Sciatic nerve (tissue), 2 donors: Measurements from ENCODE around the gene DBP. TPM values are rescaled to one million over a fixed set of nuclear protein-coding genes. Genes with fewer than 3 reads are reported as not detected.
"Not testable (repeated sequence)": the region's sequence is repeated elsewhere in the genome, so short reads cannot be mapped to it uniquely, and the experiment has no call there.

Source experiments
- ATAC-seq: fragments of 200-7000 bp; cut with Tn5 transposase; one replicate; pipeline ENCODE4 v1.9.1; 2020; ENCODE audit warnings: mild to moderate bottlenecking, moderate library complexity
- DNase-seq: peaks from one replicate; pipeline ENCODE4 v3.0.0-alpha.2; 2020; ENCODE audit warnings: low spot score
- intact Hi-C: fragments of 100-400 bp; cut with DNase I; formaldehyde crosslinking; loops from one replicate; pipeline ENCODE4 v1.14.2; 2022
- total RNA-seq: library from RNA; stranded (reverse); fragmentation: NEBNext Ultra II Directional; extraction: Animal tissue kit (Norgen Biotek cat#: 25700); gene quantifications from one replicate; pipeline ENCODE4 v1.2.1, GENCODE V29; 2021
- donor health status: DM: no; HTN: no; CAD: no.
- donor health status: DM: no; HTN: no; CAD: no.

DBP gene, protein sequence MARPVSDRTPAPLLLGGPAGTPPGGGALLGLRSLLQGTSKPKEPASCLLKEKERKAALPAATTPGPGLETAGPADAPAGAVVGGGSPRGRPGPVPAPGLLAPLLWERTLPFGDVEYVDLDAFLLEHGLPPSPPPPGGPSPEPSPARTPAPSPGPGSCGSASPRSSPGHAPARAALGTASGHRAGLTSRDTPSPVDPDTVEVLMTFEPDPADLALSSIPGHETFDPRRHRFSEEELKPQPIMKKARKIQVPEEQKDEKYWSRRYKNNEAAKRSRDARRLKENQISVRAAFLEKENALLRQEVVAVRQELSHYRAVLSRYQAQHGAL
- total RNA-seq = 13.7 TPM

GRCh38 chr19:48636859-48637448 is at the start of gene DBP:
Gene DBP, minus strand, starts transcription at chr19:48637379. Its CDS starts 385 bp downstream, at chr19:48636994.
- peak; percentile 83 for DNase-seq
- peak; percentile 3 for ATAC-seq
- intact Hi-C loops = no loop called here

- ATAC-seq, intact Hi-C loops, DNase-seq: not testable (repeated sequence)
Observed at GRCh38 chr19:48686637-48687036, 49.5 kb upstream of the DBP start.

- ATAC-seq = no peak
- no peak for DNase-seq
- intact Hi-C loops = no loop called here
Observed at GRCh38 chr19:48686088-48686487, 48.9 kb upstream of the DBP start.

GRCh38 chr19:48685583-48685982 is 48.4 kb upstream of the DBP start:
- no peak for DNase-seq
- intact Hi-C loops = no loop called here
- ATAC-seq = no peak

- intact Hi-C loops = no loop called here
- peak; percentile 80 for DNase-seq
- peak; percentile 83 for ATAC-seq
Observed at GRCh38 chr19:48683349-48683748, 46.2 kb upstream of the DBP start.

DNA sequence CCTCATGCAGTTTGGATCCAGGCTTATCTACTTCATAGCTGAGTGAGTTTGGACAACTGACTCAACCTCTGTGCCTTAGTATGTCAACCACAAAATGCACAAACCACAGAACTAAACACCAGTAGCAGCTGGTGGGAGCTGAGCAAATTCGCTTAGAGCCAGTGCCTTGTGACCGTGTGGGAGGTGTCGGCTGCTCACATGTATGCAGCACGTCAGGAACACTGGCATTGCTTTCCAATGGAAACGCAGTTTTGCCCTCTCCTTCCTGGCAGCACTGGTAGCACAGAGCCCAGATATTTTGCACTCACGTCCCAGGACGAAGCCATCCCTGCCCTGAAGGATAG is 43.9 kb upstream of the DBP start:
- intact Hi-C loops = no loop called here
- DNase-seq (no peak), ATAC-seq (no peak)

DNA sequence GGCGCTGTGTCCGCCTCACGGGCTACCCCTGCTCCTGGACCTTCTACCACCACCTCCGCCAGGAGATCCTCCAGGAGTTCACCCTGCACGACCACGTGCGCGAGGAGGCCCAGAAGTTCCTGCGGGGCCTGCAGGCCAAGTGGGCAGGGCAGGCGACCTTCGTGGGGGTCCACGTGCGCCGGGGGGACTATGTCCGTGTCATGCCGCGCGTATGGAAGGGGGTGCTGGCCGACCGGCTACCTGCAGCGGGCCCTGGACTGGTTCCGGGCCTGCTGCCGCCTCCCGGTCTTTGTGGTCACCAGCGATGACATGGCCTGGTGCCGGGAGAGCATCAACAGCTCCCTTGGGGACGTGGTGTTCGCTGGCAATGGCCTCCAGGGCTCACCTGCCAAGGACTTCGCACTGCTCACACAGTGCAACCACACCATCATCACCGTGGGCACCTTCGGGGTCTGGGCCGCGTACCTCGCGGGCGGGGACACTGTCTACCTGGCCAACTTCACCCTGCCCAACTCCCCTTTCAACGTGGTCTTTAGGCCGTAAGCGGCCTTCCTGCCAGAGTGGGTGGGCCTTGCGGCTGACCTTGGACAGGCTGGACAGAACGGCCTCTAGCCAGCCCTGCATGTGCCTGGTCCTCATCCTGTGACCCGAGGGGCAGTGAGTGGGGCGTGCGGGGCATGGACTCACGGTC is 43.4 kb upstream of the DBP start:
- intact Hi-C loops = no loop called here
- ATAC-seq (no peak), DNase-seq (no peak)

- ATAC-seq, DNase-seq, intact Hi-C loops: not testable (repeated sequence)
Observed at GRCh38 chr19:48680006-48680405, 42.8 kb upstream of the DBP start.

- DNase-seq (no peak), ATAC-seq (no peak)
- intact Hi-C loops = loop anchor here (10.0 kb wide), 1 partner anchor 167 kb away; no protein-coding TSS in a partner anchor
Observed at GRCh38 chr19:48678201-48678600, 41.0 kb upstream of the DBP start.

DNA sequence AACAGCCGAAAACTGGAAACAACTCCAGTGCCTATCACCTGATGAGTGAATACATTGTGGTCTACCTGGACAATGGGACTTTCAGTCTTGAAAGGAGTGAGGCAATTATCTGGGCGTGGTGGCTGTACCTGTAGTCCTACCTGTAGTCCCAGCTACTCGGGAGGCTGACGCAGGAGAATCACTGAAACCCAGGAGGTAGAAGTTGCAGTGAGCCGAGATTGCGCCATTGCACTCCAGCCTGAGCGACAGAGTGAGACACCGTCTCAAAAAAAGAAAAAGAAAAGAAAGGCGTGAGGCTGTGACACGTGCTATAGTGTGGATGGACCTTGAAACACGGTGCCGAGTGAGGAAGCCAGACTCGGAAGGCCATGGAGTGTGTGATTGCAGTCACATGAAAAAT is 39.7 kb upstream of the DBP start:
- no peak for DNase-seq
- intact Hi-C loops = loop anchor here (10.0 kb wide), 1 partner anchor 168 kb away; no protein-coding TSS in a partner anchor
- no peak for ATAC-seq

DNA sequence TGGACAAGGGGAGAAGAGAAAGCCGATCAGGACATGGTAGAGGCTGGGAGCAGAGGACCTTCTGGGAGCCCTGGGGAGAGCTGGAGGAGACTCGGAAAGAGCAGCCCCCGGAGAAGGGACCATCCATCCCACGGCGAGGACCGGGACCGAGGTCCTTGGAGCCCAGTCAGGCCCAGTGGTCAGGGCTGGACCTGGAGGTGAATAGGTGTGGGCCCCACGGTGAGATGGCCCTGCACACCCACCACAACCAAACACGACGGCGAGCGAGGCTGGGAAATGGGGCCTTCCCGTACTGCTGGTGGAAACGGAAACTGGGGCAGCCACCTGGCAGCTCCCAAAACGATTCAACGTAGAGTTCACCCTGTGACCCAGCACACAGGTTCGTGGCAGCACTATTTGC is 39.3 kb upstream of the DBP start:
- ATAC-seq = no peak
- intact Hi-C loops = loop anchor here (10.0 kb wide), 1 partner anchor 168 kb away; no protein-coding TSS in a partner anchor

GRCh38 chr19:48674921-48675824 is 38.0 kb upstream of the DBP start:
- intact Hi-C loops = loop anchor here (10.0 kb wide), 1 partner anchor 170 kb away; no protein-coding TSS in a partner anchor

More for the DNA sequence above, 39.3 kb upstream of the DBP start:
- no peak for DNase-seq

GRCh38 chr19:48674216-48674809 is 37.1 kb upstream of the DBP start:
- intact Hi-C loops = loop anchor here (10.0 kb wide), 1 partner anchor 170 kb away; no protein-coding TSS in a partner anchor
- DNase-seq (no peak), ATAC-seq (no peak)

More at GRCh38 chr19:48674921-48675824, 38.0 kb upstream of the DBP start:
- ATAC-seq = peak; percentile 89
- DNase-seq = peak; percentile 88

- ATAC-seq (no peak), DNase-seq (no peak)
- intact Hi-C loops = loop anchor here (10.0 kb wide), 1 partner anchor 171 kb away; no protein-coding TSS in a partner anchor
Observed at GRCh38 chr19:48673436-48674100, 36.4 kb upstream of the DBP start.

GRCh38 chr19:48672994-48673393 is 35.8 kb upstream of the DBP start, which contains the start of gene NTN5:
Gene NTN5, minus strand, starts transcription at chr19:48673017. Its CDS starts 2,031 bp downstream, at chr19:48670986.
- no peak for DNase-seq
- intact Hi-C loops = loop anchor here (10.0 kb wide), 1 partner anchor 172 kb away; no protein-coding TSS in a partner anchor
- ATAC-seq = no peak

DNA sequence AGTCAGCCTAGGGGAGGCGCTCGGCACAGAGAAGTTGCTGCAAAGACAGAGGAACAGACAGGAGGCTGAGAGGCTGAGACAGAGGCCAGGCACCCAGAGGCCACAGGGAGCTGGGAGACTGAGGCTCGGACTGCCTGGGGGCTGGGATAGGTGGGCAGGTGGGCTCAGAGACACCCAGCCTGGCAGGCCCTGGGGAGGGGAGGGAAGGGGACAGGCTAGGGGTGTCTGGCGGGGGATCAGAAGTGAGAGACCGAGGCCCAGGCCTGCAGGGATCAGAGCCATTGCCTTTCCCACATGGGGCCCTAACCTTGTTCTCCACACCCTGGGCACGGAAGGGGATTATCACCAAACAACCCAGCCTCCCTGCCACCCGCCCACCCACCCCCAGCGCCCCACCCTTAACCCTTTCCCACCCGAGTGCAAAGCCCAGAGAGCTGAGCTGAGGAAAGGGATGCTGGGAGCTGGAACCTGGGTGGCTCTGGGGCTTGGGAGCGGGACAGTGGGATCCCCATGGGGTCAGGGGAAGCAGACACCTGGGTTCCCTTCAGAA is 34.3 kb upstream of the DBP start:
- ATAC-seq = no peak
- no peak for DNase-seq
- intact Hi-C loops = loop anchor here (10.0 kb wide), 1 partner anchor 173 kb away; no protein-coding TSS in a partner anchor
